ENCODE data around the gene ZNF581.

The ZNF581 gene

DNA sequence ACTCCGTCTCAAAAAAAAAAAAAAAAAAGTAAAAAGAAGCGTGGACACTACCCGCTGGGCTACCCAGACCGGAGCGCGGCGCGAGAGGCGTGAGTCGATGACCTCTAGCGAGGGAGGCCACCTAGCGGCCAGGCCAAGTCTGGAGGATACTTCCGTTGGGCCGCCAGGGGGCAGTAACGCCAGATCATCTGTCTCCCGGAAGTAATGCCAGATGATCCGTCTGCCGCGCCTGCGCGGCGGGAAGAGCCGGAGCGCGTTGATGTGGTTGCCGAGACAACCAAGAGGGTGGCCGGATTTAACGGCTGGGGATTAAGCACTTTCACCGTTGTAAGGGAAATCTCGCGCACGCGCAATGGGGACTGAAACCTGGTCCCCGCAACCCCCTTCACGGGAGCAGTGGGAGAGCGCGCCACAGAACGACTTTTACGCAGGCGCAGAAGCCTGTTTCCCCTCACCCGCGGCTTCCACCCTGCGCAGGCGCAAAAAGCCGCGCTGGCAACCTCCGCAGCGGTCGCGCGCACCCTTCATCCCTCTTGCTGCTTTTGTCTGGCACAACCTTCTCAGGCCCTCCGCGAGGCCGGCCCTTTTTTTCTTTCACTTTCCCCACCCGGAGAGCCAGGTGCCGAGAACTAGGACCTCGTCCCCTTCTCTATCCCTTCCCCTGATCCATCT is 10.3 kb downstream of the ZNF581 start:
- H2AFZ ChIP-seq (ENCODE audit: low read length) = no peak overlapping the region
- peak overlapping the region; percentile 83 for H3K9ac ChIP-seq (ENCODE audit: low read length)
- H3K79me2 ChIP-seq (ENCODE audit: insufficient read depth, low read length) = peaks cover 34% of the 10 kb centered on the region
- no peaks in the 10 kb centered on the region for H3K9me2 ChIP-seq (ENCODE audit: low read depth, low read length)
- peak overlapping the region; percentile 63 for H3K4me3 ChIP-seq (ENCODE audit: low read depth, low read length, poor library complexity, severe bottlenecking)
- no peaks in the 10 kb centered on the region for H3K9me3 ChIP-seq (ENCODE audit: low read length)
- H3K4me2 ChIP-seq (ENCODE audit: low read length) = peak overlapping the region; percentile 64
- no peaks in the 10 kb centered on the region; the same call in 1 of the 2 replicates for H4K20me1 ChIP-seq (ENCODE audit: insufficient read depth, low read length)
- H3K36me3 ChIP-seq (ENCODE audit: insufficient read depth, low read length) = peaks cover 43% of the 10 kb centered on the region
- H3K27ac ChIP-seq (ENCODE audit: low read depth, low read length, poor library complexity, severe bottlenecking) = peak overlapping the region; percentile 90
- TF ChIP-seq CTCF (IDR thresholded peaks at IDR 0.05; ENCODE audit: low read length) (peak; percentile 99), EZH2 (IDR thresholded peaks at IDR 0.05; ENCODE audit: borderline replicate concordance, low read length) (no peak)
- no peaks in the 10 kb centered on the region for H3K27me3 ChIP-seq (ENCODE audit: insufficient read depth, low read length)
- H3F3A ChIP-seq (ENCODE audit: insufficient read depth, low read length) = no peaks in the 10 kb centered on the region
- peaks cover 40% of the 10 kb centered on the region for H3K4me1 ChIP-seq (ENCODE audit: insufficient read depth, low read length, severe bottlenecking)

GRCh38 chr19:55654323-55654867 is 10.9 kb downstream of the ZNF581 start:
- TF ChIP-seq CTCF (IDR thresholded peaks at IDR 0.05; ENCODE audit: low read length) (no peak), EZH2 (IDR thresholded peaks at IDR 0.05; ENCODE audit: borderline replicate concordance, low read length) (no peak)
- Histone ChIP-seq H3K4me3 (ENCODE audit: low read depth, low read length, poor library complexity, severe bottlenecking) (peak overlapping the region; percentile 63), H3K79me2 (ENCODE audit: insufficient read depth, low read length) (peaks cover 40% of the 10 kb centered on the region), H4K20me1 (ENCODE audit: insufficient read depth, low read length) (no peaks in the 10 kb centered on the region; the same call in 1 of the 2 replicates), H3K4me2 (ENCODE audit: low read length) (peak overlapping the region; percentile 64), H3K9me2 (ENCODE audit: low read depth, low read length) (no peaks in the 10 kb centered on the region), H3K9me3 (ENCODE audit: low read length) (no peaks in the 10 kb centered on the region), H3K27ac (ENCODE audit: low read depth, low read length, poor library complexity, severe bottlenecking) (peak overlapping the region; percentile 90), H3K9ac (ENCODE audit: low read length) (peak overlapping the region; percentile 83), H3K27me3 (ENCODE audit: insufficient read depth, low read length) (no peaks in the 10 kb centered on the region), H2AFZ (ENCODE audit: low read length) (no peak overlapping the region), H3K36me3 (ENCODE audit: insufficient read depth, low read length) (peaks cover 49% of the 10 kb centered on the region), H3K4me1 (ENCODE audit: insufficient read depth, low read length, severe bottlenecking) (peaks cover 39% of the 10 kb centered on the region), H3F3A (ENCODE audit: insufficient read depth, low read length) (no peaks in the 10 kb centered on the region)

GRCh38 chr19:55654868-55655647 is 11.6 kb downstream of the ZNF581 start, which contains the start of gene U2AF2:
U2AF2 (plus strand) TSS chr19:55655035; CDS start chr19:55655105, 70 bp downstream.
- H4K20me1 ChIP-seq (ENCODE audit: insufficient read depth, low read length) = no peaks in the 10 kb centered on the region; the same call in 1 of the 2 replicates
- peaks cover 47% of the 10 kb centered on the region for H3K79me2 ChIP-seq (ENCODE audit: insufficient read depth, low read length)
- peaks cover 34% of the 10 kb centered on the region for H3K4me1 ChIP-seq (ENCODE audit: insufficient read depth, low read length, severe bottlenecking)
- H3K9ac ChIP-seq (ENCODE audit: low read length) = peak within 1 kb of the TSS; percentile 98
- peaks cover 52% of the 10 kb centered on the region for H3K36me3 ChIP-seq (ENCODE audit: insufficient read depth, low read length)
- peak within 1 kb of the TSS; percentile 91 for H3K27ac ChIP-seq (ENCODE audit: low read depth, low read length, poor library complexity, severe bottlenecking)
- no peaks in the 10 kb centered on the region for H3F3A ChIP-seq (ENCODE audit: insufficient read depth, low read length)
- TF ChIP-seq EZH2 (IDR thresholded peaks at IDR 0.05; ENCODE audit: borderline replicate concordance, low read length) (no peak), CTCF (IDR thresholded peaks at IDR 0.05; ENCODE audit: low read length) (no peak)
- H2AFZ ChIP-seq (ENCODE audit: low read length) = no peak within 1 kb of the TSS
- H3K9me3 ChIP-seq (ENCODE audit: low read length) = no peaks in the 10 kb centered on the region
- H3K4me2 ChIP-seq (ENCODE audit: low read length) = peak within 1 kb of the TSS; percentile 97
- H3K27me3 ChIP-seq (ENCODE audit: insufficient read depth, low read length) = no peaks in the 10 kb centered on the region
- peak within 1 kb of the TSS; percentile 94 for H3K4me3 ChIP-seq (ENCODE audit: low read depth, low read length, poor library complexity, severe bottlenecking)
- no peaks in the 10 kb centered on the region for H3K9me2 ChIP-seq (ENCODE audit: low read depth, low read length)
